ENCODE measurements around the gene TEX11.
"Not testable (repeated sequence)": the region's sequence is repeated elsewhere in the genome, so short reads cannot be mapped to it uniquely, and the experiment has no call there.

TEX11 gene

GRCh38 chrX:70826715-70827114, 81.8 kb downstream of the TEX11 start:
- no peak for TF ChIP-seq MYC (IDR thresholded peaks at IDR 0.05; ENCODE audit: low read depth, low read length)
- H3K4me3 ChIP-seq (ENCODE audit: low read depth, low read length) = no peak overlapping the region
- DNase-seq (ENCODE audit: low read depth) = no peak

DNA sequence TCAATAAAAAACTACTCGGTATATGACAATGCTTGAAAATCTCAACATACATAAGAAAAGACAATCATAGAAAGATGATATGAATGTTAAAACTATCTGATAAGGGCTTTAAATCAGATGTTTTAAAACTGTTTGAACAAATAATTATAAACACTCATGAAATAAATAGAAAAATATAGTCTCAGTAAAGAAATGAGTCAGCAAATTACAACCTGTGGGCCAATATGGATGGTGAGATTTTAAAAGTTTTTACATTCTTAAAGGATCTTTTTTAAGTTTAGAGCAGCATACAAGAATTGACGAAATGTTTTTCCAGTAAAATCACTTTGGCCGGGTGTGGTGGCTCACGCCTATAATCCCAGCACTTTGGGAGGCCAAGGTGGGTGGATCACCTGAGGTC, 83.1 kb downstream of the TEX11 start:
- no peak for DNase-seq (ENCODE audit: low read depth)
- no peak overlapping the region for H3K4me3 ChIP-seq (ENCODE audit: low read depth, low read length)
- TF ChIP-seq MYC (IDR thresholded peaks at IDR 0.05; ENCODE audit: low read depth, low read length) (no peak), CTCF (IDR thresholded peaks at IDR 0.05; ENCODE audit: low read depth, low read length) (no peak), POLR2A (IDR thresholded peaks at IDR 0.05; ENCODE audit: extremely low read depth, insufficient read length) (no peak), MAX (IDR thresholded peaks at IDR 0.05; ENCODE audit: low read depth, low read length) (no peak)

DNA sequence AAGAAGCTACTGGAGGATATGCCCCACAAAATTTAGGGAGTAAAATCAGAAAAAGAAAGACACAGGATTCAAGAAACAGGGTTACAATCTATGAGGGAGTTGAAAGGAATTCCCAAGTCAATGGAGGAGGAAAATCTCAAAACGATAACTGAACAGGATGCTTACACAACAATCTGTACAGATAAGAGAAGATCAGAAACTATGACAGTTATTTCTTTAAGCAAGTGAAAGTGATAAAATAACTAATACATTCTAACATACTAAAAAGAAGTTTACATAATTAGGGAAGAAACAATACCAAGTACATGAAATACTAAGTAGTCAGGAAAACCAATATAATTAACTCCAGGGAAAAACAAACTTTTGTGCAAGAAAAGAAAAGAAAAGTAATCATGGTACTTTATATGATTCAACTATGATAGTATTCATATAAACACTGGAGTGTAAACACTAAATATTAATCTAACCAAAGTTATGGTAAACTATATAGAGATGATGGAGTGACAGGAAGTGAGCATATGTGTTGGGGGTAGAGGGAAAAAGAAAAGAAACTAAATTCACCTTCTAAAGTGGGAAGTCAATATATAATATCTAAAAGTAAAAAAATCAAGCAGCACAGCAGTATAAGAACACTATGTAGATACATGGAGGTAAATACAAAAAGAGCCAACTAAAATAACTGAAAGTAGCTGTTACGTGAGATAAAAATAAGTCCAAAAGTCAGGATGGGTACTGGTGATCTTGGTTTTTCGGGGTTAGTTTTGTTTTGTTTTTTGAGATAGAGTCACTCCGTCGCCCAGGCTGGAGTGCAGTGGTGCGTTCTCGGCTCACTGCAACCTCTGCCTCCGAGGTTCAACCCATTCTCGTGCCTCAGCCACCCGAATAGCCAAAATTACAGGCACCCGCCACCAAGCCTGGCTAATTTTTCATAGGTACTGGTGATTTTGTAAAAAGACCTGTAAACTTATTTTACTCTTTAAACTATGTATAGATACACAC, 99.3 kb downstream of the TEX11 start:
- no peak for DNase-seq (ENCODE audit: low read depth)
- H3K4me3 ChIP-seq (ENCODE audit: low read depth, low read length) = no peak overlapping the region
- no peak for TF ChIP-seq CTCF (IDR thresholded peaks at IDR 0.05; ENCODE audit: low read depth, low read length)
- TF ChIP-seq POLR2A (IDR thresholded peaks at IDR 0.05; ENCODE audit: extremely low read depth, insufficient read length) = no peak
- TF ChIP-seq MAX (IDR thresholded peaks at IDR 0.05; ENCODE audit: low read depth, low read length) = no peak
- no peak for TF ChIP-seq MYC (IDR thresholded peaks at IDR 0.05; ENCODE audit: low read depth, low read length)

- H3K4me3 ChIP-seq (ENCODE audit: low read depth, low read length) = no peak overlapping the region
- DNase-seq (ENCODE audit: low read depth) = no peak
- TF ChIP-seq CTCF (IDR thresholded peaks at IDR 0.05; ENCODE audit: low read depth, low read length) (no peak), POLR2A (IDR thresholded peaks at IDR 0.05; ENCODE audit: extremely low read depth, insufficient read length) (no peak), MAX (IDR thresholded peaks at IDR 0.05; ENCODE audit: low read depth, low read length) (no peak), MYC (IDR thresholded peaks at IDR 0.05; ENCODE audit: low read depth, low read length) (no peak)
These were observed 102.4 kb downstream of the TEX11 start for GRCh38 chrX:70806081-70806480.

DNA sequence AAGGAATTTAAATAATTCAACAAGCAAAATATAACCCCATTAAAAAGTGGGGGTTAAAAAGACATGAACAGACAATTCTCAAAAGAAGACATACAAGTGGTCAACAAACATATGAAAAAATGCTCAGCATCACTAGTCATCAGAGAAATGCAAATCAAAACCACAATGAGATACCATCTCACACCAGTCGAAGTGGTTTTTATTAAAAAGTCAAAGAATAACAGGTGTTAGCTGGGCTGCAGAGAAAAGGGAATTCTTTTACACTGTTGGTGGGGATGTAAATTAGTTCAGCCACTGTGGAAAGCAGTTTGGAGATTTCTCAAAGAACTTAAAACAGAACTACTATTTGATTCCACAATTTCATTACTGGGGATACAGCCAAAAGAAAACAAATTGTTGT, 111.8 kb downstream of the TEX11 start:
- not testable (repeated sequence) for DNase-seq (ENCODE audit: low read depth); H3K4me3 ChIP-seq (ENCODE audit: low read depth, low read length)

GRCh38 chrX:70774223-70774622, 134.3 kb downstream of the TEX11 start:
- DNase-seq (ENCODE audit: low read depth) = peak; percentile 14
- no peak overlapping the region for H3K4me3 ChIP-seq (ENCODE audit: low read depth, low read length)
- no peak for TF ChIP-seq MYC (IDR thresholded peaks at IDR 0.05; ENCODE audit: low read depth, low read length)

GRCh38 chrX:70769659-70770227, 138.8 kb downstream of the TEX11 start:
- DNase-seq (ENCODE audit: low read depth) = peak; percentile 5
- H3K4me3 ChIP-seq (ENCODE audit: low read depth, low read length) = no peak overlapping the region
- no peak for TF ChIP-seq MAX (IDR thresholded peaks at IDR 0.05; ENCODE audit: low read depth, low read length)
- TF ChIP-seq MYC (IDR thresholded peaks at IDR 0.05; ENCODE audit: low read depth, low read length) = no peak
- no peak for TF ChIP-seq CTCF (IDR thresholded peaks at IDR 0.05; ENCODE audit: low read depth, low read length)
- no peak for TF ChIP-seq POLR2A (IDR thresholded peaks at IDR 0.05; ENCODE audit: extremely low read depth, insufficient read length)

All from NB4 (cell line).